ENCODE measurements around the gene TBC1D9. TPM values are rescaled to one million over a fixed set of nuclear protein-coding genes. Genes with fewer than 3 reads are reported as not detected.

Gene TBC1D9
- total RNA-seq, 1 experiment from 2014 or later, result 9.5 TPM

DNA sequence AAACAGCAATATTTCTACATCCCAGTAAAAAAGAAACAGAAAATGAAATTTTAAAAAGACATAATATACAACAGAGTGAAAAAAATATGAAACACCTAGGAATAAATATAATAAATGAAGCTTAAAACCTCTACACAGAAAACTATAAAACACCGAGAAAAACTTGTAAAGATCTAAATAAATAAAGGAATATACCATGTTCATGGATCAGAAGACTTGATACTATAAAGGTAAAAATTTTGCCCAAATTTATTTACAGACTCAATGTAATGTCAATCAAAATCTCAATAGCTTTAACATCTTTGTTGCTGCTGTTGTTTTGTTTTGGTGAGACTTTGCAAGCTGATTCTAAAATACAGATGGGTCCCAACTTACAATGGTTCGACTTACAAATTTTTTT is 5.7 kb downstream of the TBC1D9 start (continued):
- no peak for TF ChIP-seq EZH2phosphoT487 (IDR thresholded peaks at IDR 0.05; ENCODE audit: borderline replicate concordance)

- H3K9me3 ChIP-seq (ENCODE audit: control insufficient read depth in 1 of 2, insufficient read depth in 1 of 2, low read depth in 1 of 2, low read length in 2 of 2), result no peaks in the 10 kb centered on the region
- H3K27ac ChIP-seq (ENCODE audit: low read depth, low read length), result no peak overlapping the region
- no peak overlapping the region for H3K9ac ChIP-seq (ENCODE audit: low read length)
- TF ChIP-seq POLR2A (IDR thresholded peaks at IDR 0.05; ENCODE audit: borderline replicate concordance, extremely low read depth, insufficient read depth, insufficient read length), result no peak
- TF ChIP-seq RAD21 (IDR thresholded peaks at IDR 0.05; ENCODE audit: low read depth), result no peak
- TF ChIP-seq SIN3A (IDR thresholded peaks at IDR 0.05; ENCODE audit: low read depth), result no peak
- no peak for TF ChIP-seq SRF (IDR thresholded peaks at IDR 0.05; ENCODE audit: low read depth)
- no peak for TF ChIP-seq JUND (IDR thresholded peaks at IDR 0.05)
- no peak for TF ChIP-seq CBX3 (IDR thresholded peaks at IDR 0.05; ENCODE audit: low read depth)
- TF ChIP-seq ZFX (IDR thresholded peaks at IDR 0.05), result no peak
- no peak for TF ChIP-seq YY1 (IDR thresholded peaks at IDR 0.05; ENCODE audit: extremely low read depth, insufficient replicate concordance, low read depth, low read length)
- no peak for TF ChIP-seq EZH2 (IDR thresholded peaks at IDR 0.05)
- TF ChIP-seq, protein P1, sequence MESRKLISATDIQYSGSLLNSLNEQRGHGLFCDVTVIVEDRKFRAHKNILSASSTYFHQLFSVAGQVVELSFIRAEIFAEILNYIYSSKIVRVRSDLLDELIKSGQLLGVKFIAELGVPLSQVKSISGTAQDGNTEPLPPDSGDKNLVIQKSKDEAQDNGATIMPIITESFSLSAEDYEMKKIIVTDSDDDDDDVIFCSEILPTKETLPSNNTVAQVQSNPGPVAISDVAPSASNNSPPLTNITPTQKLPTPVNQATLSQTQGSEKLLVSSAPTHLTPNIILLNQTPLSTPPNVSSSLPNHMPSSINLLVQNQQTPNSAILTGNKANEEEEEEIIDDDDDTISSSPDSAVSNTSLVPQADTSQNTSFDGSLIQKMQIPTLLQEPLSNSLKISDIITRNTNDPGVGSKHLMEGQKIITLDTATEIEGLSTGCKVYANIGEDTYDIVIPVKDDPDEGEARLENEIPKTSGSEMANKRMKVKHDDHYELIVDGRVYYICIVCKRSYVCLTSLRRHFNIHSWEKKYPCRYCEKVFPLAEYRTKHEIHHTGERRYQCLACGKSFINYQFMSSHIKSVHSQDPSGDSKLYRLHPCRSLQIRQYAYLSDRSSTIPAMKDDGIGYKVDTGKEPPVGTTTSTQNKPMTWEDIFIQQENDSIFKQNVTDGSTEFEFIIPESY (IDR thresholded peaks at IDR 0.05; ENCODE audit: extremely low read depth, insufficient replicate concordance, low read length), result no peak
- TF ChIP-seq, protein P2, sequence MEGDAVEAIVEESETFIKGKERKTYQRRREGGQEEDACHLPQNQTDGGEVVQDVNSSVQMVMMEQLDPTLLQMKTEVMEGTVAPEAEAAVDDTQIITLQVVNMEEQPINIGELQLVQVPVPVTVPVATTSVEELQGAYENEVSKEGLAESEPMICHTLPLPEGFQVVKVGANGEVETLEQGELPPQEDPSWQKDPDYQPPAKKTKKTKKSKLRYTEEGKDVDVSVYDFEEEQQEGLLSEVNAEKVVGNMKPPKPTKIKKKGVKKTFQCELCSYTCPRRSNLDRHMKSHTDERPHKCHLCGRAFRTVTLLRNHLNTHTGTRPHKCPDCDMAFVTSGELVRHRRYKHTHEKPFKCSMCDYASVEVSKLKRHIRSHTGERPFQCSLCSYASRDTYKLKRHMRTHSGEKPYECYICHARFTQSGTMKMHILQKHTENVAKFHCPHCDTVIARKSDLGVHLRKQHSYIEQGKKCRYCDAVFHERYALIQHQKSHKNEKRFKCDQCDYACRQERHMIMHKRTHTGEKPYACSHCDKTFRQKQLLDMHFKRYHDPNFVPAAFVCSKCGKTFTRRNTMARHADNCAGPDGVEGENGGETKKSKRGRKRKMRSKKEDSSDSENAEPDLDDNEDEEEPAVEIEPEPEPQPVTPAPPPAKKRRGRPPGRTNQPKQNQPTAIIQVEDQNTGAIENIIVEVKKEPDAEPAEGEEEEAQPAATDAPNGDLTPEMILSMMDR (IDR thresholded peaks at IDR 0.05 in 2 of 3, conservative IDR thresholded peaks at IDR 0.05 in 1 of 3; ENCODE audit: borderline replicate concordance in 1 of 3, insufficient read depth in 1 of 3, low read depth in 2 of 3, low read length in 2 of 3), result no peak
- no peak for TF ChIP-seq REST (IDR thresholded peaks at IDR 0.05; ENCODE audit: low read depth)
- TF ChIP-seq EGR1 (IDR thresholded peaks at IDR 0.05; ENCODE audit: low read depth), result no peak
- TF ChIP-seq EZH2phosphoT487 (IDR thresholded peaks at IDR 0.05; ENCODE audit: borderline replicate concordance), result no peak
- no peak for TF ChIP-seq ELF1 (IDR thresholded peaks at IDR 0.05; ENCODE audit: borderline replicate concordance, low read depth)
- ChIA-PET POLR2A (interaction anchor here (1.4 kb wide), 1 partner anchor 9 kb away, joined by 3 read pairs; no protein-coding TSS in a partner anchor), RAD21 (ENCODE audit: low non-redundant PET in 1 of 2, low total read pairs in 2 of 2, uncharacterized antibody in 2 of 2, unreplicated experiment in 2 of 2) (no interaction called here), CTCF (no interaction called here)
- intact Hi-C loops (cut with micrococcal nuclease), result no loop called here
- no peak overlapping the region for H3K4me3 ChIP-seq (replicated peaks in 1 of 2; ENCODE audit: low read depth in 1 of 2, low read length in 2 of 2)
- peaks cover 0 to under 1% of the 10 kb centered on the region in 2 experiments; a peak in 2 of 4 replicates for H3K4me1 ChIP-seq (ENCODE audit: control insufficient read depth in 1 of 2, insufficient read depth in 2 of 2, low read length in 2 of 2)
- H2AFZ ChIP-seq (ENCODE audit: low read depth, low read length, poor library complexity, severe bottlenecking), result no peak overlapping the region
- no peaks in the 10 kb centered on the region for H3K36me3 ChIP-seq (ENCODE audit: control insufficient read depth in 1 of 2, insufficient read depth in 2 of 2, low read length in 2 of 2)
- no peak for ATAC-seq
- no peaks in the 10 kb centered on the region for H3K27me3 ChIP-seq (ENCODE audit: insufficient read depth, low read length)
- no peaks in the 10 kb centered on the region for H4K20me1 ChIP-seq (ENCODE audit: insufficient read depth)
- H3K4me2 ChIP-seq (ENCODE audit: low read length), result no peak overlapping the region
- H3K79me2 ChIP-seq (ENCODE audit: insufficient read depth, low read length), result no peaks in the 10 kb centered on the region; the same call in 1 of the 2 replicates
- no TSS peak for BruUV-seq (replicated peaks)
- DNase-seq (ENCODE audit: low read depth, low spot score), result no peak
- no peaks in the 10 kb centered on the region for H3K9me2 ChIP-seq (ENCODE audit: insufficient read depth)
Measured at GRCh38 chr4:140748171-140748570, 8.0 kb downstream of the TBC1D9 start.
